HEK293 (cell line): ENCODE measurements around the gene WFS1.

ENCODE experiments used
- ZNF174 ChIP-seq: fragments of 450-650 bp; formaldehyde crosslinking; IDR thresholded peaks from 2 replicates; pipeline ENCODE4 v1.5.0; 2017; ENCODE audit warnings: missing biosample characterization, mild to moderate bottlenecking, missing genetic modification characterization
- ZNF223 ChIP-seq: fragments of 450-650 bp; formaldehyde crosslinking; IDR thresholded peaks from 2 replicates; pipeline ENCODE4 v1.5.1; 2016; ENCODE audit warnings: missing biosample characterization, missing genetic modification characterization
- ZNF510 ChIP-seq: fragments of 450-650 bp; formaldehyde crosslinking; IDR thresholded peaks from 2 replicates; pipeline ENCODE4 v1.5.1; 2018; ENCODE audit warnings: mild to moderate bottlenecking, missing genetic modification characterization, missing biosample characterization; ENCODE audit not compliant: insufficient replicate concordance
- ZNF558 ChIP-seq: fragments of 450-650 bp; formaldehyde crosslinking; IDR thresholded peaks from 2 replicates; pipeline ENCODE4 v1.5.1; 2016; ENCODE audit warnings: missing biosample characterization, missing genetic modification characterization
- TF ChIP-seq, protein P1 (sequence below): fragments of 450-650 bp; formaldehyde crosslinking; IDR thresholded peaks from 2 replicates; pipeline ENCODE4 v1.5.1; 2016; ENCODE audit warnings: missing biosample characterization, missing genetic modification characterization, low read depth
- TF ChIP-seq, protein P2 (sequence below): fragments of 450-650 bp; formaldehyde crosslinking; IDR thresholded peaks from 2 replicates; pipeline ENCODE4 v1.5.1; 2016; ENCODE audit warnings: missing biosample characterization, missing genetic modification characterization

DNA sequence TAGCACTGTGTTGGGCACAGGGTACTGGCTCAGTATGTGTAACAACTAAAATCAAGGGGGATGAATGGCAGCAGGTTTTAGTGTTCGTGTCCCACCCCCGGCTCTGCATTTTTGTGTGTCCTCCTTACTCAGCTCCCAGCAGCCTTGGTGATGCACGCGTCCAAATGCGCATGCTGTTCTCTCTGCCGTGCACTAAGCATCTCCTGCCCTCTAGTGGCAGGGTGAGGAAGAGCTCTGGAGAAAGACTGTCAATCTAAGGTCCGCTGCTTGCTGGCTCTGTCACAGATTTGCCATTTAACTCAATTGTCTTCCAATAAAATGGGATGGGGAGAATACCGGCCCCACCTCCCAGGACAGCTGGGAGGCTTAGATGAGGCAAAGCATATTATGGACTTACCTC is 61.4 kb downstream of the WFS1 start:
- TF ChIP-seq, protein P1, sequence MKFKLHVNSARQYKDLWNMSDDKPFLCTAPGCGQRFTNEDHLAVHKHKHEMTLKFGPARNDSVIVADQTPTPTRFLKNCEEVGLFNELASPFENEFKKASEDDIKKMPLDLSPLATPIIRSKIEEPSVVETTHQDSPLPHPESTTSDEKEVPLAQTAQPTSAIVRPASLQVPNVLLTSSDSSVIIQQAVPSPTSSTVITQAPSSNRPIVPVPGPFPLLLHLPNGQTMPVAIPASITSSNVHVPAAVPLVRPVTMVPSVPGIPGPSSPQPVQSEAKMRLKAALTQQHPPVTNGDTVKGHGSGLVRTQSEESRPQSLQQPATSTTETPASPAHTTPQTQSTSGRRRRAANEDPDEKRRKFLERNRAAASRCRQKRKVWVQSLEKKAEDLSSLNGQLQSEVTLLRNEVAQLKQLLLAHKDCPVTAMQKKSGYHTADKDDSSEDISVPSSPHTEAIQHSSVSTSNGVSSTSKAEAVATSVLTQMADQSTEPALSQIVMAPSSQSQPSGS (tag by site-specific recombination) = no peak
- no peak for TF ChIP-seq ZNF174 (tag by site-specific recombination)
- no peak for TF ChIP-seq ZNF510
- TF ChIP-seq, protein P2, sequence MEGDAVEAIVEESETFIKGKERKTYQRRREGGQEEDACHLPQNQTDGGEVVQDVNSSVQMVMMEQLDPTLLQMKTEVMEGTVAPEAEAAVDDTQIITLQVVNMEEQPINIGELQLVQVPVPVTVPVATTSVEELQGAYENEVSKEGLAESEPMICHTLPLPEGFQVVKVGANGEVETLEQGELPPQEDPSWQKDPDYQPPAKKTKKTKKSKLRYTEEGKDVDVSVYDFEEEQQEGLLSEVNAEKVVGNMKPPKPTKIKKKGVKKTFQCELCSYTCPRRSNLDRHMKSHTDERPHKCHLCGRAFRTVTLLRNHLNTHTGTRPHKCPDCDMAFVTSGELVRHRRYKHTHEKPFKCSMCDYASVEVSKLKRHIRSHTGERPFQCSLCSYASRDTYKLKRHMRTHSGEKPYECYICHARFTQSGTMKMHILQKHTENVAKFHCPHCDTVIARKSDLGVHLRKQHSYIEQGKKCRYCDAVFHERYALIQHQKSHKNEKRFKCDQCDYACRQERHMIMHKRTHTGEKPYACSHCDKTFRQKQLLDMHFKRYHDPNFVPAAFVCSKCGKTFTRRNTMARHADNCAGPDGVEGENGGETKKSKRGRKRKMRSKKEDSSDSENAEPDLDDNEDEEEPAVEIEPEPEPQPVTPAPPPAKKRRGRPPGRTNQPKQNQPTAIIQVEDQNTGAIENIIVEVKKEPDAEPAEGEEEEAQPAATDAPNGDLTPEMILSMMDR (tag by site-specific recombination) = no peak
- TF ChIP-seq ZNF558 (tag by site-specific recombination) = no peak
- TF ChIP-seq ZNF223 (tag by site-specific recombination) = no peak
